ENCODE results near the gene ATOH8.
A peak's percentile ranks its signal among the peaks of the same experiment; 100 is the strongest.

ATOH8 gene

GRCh38 chr2:85728883-85729824, 24.6 kb upstream of the ATOH8 start:
- TF ChIP-seq, protein P1, sequence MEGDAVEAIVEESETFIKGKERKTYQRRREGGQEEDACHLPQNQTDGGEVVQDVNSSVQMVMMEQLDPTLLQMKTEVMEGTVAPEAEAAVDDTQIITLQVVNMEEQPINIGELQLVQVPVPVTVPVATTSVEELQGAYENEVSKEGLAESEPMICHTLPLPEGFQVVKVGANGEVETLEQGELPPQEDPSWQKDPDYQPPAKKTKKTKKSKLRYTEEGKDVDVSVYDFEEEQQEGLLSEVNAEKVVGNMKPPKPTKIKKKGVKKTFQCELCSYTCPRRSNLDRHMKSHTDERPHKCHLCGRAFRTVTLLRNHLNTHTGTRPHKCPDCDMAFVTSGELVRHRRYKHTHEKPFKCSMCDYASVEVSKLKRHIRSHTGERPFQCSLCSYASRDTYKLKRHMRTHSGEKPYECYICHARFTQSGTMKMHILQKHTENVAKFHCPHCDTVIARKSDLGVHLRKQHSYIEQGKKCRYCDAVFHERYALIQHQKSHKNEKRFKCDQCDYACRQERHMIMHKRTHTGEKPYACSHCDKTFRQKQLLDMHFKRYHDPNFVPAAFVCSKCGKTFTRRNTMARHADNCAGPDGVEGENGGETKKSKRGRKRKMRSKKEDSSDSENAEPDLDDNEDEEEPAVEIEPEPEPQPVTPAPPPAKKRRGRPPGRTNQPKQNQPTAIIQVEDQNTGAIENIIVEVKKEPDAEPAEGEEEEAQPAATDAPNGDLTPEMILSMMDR (conservative IDR thresholded peaks at IDR 0.05): peak; percentile 98
- no peak overlapping the region for H3K27ac ChIP-seq

DNA sequence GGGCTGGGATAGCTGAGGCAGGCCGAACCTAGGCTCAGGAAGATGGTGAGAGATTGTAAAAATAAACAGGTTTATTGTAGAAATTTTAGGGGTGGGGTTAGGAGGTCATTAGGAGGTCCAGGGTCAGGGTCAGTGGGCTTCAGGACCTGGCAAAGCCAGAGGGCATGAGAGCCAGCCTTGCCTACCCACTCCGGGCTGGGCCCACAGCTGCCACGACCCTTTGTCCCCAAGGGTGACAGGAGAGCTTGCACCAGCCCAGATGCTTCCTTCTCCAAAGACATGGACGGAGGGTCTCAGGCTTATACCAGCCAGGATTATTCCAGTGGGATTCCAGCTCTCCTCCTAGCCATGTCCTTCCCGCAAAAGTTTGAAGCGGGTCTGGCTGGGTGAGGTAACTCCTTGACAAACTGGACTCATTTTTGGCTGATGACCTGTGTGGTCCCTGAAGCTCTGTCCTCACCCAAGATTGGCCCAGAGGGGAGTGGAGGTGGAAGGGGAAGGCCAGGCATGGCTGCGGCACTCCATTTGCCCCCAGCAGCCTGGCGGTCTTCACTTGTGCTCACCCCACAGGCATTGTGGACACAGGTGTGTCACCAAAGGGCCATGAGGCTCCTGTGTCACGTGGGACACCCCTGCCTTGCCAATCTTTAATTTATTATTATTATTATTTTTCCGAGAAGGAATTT, 23.8 kb upstream of the ATOH8 start:
- TF ChIP-seq, protein P1 (conservative IDR thresholded peaks at IDR 0.05): no peak
- H3K27ac ChIP-seq: no peak overlapping the region

DNA sequence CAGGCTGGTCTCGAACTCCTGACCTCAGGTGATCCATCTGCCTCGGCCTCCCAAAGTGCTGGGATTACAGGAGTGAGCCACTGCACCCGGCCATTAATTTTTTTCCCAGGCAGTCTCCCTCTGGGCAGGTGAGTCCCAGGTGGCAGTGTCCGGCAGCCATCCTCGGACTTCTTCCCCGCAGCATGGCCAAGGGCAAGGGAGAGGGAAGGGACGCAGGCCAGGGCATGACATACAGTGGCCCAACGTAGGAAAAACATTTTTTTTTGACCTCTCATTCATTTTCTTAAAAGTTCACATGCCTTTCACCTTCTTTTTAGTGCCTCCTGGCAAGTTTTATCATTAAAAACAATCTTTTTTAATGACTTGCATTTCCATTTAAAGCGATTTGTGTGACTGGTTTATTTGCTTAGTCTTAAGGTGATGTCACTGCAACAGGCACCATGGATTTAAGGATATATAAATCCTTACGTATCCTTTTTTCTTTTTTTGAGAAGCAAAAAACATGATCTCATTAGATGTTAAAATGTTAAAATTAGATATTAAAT, 23.0 kb upstream of the ATOH8 start:
- H3K27ac ChIP-seq: no peak overlapping the region
- TF ChIP-seq, protein P1 (conservative IDR thresholded peaks at IDR 0.05): no peak

DNA sequence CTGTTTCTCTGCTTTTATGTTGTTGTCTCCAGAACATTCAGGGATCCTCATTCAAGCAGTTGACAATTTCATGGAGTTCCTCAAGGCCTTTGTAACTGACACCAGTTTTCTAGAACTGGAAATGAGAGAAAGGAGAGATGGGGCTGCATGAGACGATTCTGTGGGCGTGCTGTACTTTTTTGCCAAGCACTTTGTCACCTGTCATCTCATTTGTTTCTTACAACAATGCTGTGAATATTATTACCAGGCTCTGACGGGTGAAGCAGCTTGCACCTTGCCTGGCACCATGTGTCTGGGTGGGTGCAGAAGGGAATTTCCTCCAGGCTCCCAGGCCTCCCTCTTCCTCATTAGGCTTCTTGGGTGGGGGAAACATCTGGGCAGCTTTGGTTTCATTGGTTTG, 22.2 kb upstream of the ATOH8 start:
- TF ChIP-seq, protein P1 (conservative IDR thresholded peaks at IDR 0.05): no peak
- no peak overlapping the region for H3K27ac ChIP-seq

DNA sequence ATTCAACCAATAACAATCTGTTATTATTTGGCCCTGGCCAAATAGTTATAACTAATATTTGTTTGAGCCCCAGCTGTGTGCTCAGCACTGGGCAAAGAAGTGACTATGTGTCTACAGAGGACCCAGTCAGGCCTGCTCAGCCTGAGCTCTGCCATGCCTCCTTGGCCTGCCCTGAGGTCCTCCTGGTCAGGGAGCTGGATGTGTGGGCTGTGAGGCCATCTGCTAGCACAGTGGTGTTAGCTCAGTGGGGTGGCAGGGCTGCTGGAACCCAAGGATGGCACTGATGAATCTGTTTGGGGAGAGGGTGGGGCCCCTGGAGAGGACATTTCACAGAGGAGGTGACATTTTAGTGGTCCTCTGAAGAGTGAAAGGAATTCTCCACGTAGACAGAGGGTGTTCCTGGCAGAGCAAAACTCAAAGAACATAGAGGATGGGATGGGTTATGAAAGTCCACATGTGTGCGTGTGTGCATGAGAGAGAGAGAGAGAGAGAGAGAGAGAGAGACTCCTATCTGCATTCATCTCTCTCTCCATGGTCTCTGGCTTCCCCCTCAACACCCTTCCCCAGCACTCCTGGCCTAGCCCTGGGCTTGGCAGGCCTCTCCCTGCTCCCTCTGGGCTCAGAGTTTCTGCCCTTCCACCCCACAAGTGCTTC, 21.2 kb upstream of the ATOH8 start:
- no peak overlapping the region for H3K27ac ChIP-seq
- TF ChIP-seq, protein P1 (conservative IDR thresholded peaks at IDR 0.05): no peak

- TF ChIP-seq, protein P1 (conservative IDR thresholded peaks at IDR 0.05): no peak
- H3K27ac ChIP-seq: no peak overlapping the region
These were observed 20.4 kb upstream of the ATOH8 start for GRCh38 chr2:85733121-85733960.

All from VCaP (cell line).